Gastrocnemius medialis (tissue), 4 donors: Measurements from ENCODE around the gene TMC8.

Source experiments
- POLR2A ChIP-seq, 2 donors: fragments of 450-650 bp; IDR thresholded peaks; one replicate each; pipeline ENCODE4 v1.6.1; 2017; ENCODE audit warnings: antibody characterized with exemption in 2 of 2, mild to moderate bottlenecking in 2 of 2, moderate library complexity in 2 of 2
- TF ChIP-seq, protein P1 (sequence below), 5 experiments: fragments of 450-650 bp in 3 of 5; fragments of 200-600 bp in 2 of 5; sonication (generic) in 2 of 5; IDR thresholded peaks in 4 of 5; conservative IDR thresholded peaks in 1 of 5; 1 replicate in 4 of 5; 2 replicates in 1 of 5; pipeline ENCODE4 v1.5.1; 2016 to 2019; ENCODE audit warnings: antibody characterized with exemption in 5 of 5, mild to moderate bottlenecking in 3 of 5, moderate library complexity in 3 of 5

DNA sequence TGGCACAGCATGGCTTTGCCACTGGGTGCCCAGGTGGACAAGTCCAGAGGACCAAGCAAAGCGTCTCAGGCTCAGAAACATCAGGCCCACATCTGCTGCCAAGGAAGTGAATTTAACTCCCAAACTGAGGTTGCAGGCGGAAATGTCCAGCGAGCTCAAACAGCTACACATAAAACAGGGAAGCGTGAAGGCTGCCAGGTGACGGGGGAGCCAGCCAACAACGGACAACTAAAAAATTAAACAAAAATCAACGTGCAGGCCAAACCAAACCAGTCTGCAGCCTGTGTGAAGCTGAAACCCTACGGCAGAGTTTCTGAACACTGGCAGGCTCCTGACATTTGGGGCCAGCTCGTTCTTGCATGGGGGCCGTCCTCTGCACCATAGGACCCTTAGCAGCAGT, 53.8 kb downstream of the TMC8 start:
- TF ChIP-seq, protein P1, sequence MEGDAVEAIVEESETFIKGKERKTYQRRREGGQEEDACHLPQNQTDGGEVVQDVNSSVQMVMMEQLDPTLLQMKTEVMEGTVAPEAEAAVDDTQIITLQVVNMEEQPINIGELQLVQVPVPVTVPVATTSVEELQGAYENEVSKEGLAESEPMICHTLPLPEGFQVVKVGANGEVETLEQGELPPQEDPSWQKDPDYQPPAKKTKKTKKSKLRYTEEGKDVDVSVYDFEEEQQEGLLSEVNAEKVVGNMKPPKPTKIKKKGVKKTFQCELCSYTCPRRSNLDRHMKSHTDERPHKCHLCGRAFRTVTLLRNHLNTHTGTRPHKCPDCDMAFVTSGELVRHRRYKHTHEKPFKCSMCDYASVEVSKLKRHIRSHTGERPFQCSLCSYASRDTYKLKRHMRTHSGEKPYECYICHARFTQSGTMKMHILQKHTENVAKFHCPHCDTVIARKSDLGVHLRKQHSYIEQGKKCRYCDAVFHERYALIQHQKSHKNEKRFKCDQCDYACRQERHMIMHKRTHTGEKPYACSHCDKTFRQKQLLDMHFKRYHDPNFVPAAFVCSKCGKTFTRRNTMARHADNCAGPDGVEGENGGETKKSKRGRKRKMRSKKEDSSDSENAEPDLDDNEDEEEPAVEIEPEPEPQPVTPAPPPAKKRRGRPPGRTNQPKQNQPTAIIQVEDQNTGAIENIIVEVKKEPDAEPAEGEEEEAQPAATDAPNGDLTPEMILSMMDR (IDR thresholded peaks at IDR 0.05 in 4 of 5, conservative IDR thresholded peaks at IDR 0.05 in 1 of 5): no peak
- no peak for TF ChIP-seq POLR2A (IDR thresholded peaks at IDR 0.05)
